Fibroblast of lung (primary cell): ENCODE results near the gene AP3D1.

Experiments
- CTCF ChIP-seq, 2 donors: IDR thresholded peaks in 1 of 2; conservative IDR thresholded peaks in 1 of 2; 1 replicate in 1 of 2; 2 replicates in 1 of 2; pipeline ENCODE4 v1.5.1; 2011 to 2012; ENCODE audit warnings: low read length in 2 of 2, control low read depth in 1 of 2, inconsistent platforms in 1 of 2, low read depth in 1 of 2, mild to moderate bottlenecking in 1 of 2
- EZH2 ChIP-seq: IDR thresholded peaks from 2 replicates; pipeline ENCODE4 v1.5.1; 2012; ENCODE audit warnings: low read length, control low read depth, mild to moderate bottlenecking; ENCODE audit errors: missing control alignments

GRCh38 chr19:2055931-2056836, 95.2 kb downstream of the AP3D1 start:
- no peak for TF ChIP-seq CTCF (conservative IDR thresholded peaks at IDR 0.05 in 1 of 2, IDR thresholded peaks at IDR 0.05 in 1 of 2; ENCODE audit: low read depth in 1 of 2, low read length in 2 of 2)
- no peak for TF ChIP-seq EZH2
